GM13977 (cell line): ENCODE results near the gene GLUD1.
"Not testable (repeated sequence)": the region's sequence is repeated elsewhere in the genome, so short reads cannot be mapped to it uniquely, and the experiment has no call there.

ENCODE experiments used
- DNase-seq: peaks from one replicate; pipeline ENCODE4 v3.0.0; 2012; ENCODE audit warnings: low spot score
- in situ Hi-C: fragments of 300-500 bp; cut with MboI; formaldehyde crosslinking; loops from one replicate; pipeline ENCODE4 v1.12.0; 2022; ENCODE audit warnings: low sequenced_read_pairs, low pct_unique_long_range_greater_than_20kb, mixed read lengths, inconsistent platforms; ENCODE audit not compliant: unreplicated experiment
- TF ChIP-seq, protein P1 (sequence below): IDR thresholded peaks from 2 replicates; pipeline ENCODE4 v1.5.1; 2012; ENCODE audit warnings: mild to moderate bottlenecking, control low read depth; ENCODE audit not compliant: insufficient read depth; ENCODE audit errors: extremely low read depth, missing control alignments

GLUD1 gene

DNA sequence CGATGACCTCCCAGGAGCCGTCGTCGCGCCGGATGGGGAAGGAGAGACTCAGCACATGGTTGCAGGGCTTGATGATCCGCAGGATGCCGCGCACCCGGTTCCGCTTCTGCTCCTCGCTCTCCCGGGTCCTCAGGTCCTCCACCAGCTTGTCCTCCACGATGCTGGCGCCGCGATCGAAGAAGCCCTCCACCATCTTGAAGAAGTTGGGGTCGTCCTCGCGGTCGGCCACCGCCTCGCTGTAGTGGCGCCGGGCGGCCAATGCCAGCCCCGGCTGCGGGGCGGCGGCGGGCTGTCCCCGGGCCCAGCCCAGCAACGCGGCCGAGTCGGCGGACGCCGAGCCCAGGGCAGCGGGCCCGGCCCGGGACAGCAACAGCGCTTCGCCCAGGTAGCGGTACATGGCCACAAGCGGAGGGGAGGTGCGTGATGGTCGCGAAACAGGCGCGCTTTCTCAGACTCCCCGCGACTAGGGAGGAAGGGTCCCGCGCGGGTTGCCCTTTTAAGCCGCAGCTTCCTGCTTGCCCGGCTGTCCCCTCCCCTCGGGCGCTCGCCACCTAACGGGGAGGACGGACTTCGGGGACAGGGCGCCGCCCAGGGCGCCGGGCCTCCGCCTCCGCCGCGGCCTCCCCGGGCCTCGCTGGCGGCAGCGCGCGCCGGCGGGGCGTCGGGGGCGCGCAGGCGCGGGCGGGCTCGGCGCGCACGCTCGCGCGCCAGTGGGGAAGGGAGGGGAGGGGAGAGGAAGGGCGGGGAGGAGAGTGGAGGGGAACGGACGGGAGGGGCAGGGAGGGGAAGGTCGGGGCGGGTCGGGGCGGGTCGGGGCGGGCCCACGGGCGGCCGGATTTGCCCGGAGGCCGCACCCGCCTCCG is at the start of gene GLUD1, which contains the start of gene SHLD2:
TSS of gene GLUD1 (minus strand) at position 471 of the 863 bp plus-strand sequence. CDS start at position 397, 74 bp downstream.
TSS of gene SHLD2 (plus strand) at position 834 of the 863 bp plus-strand sequence. CDS start 56,149 bp downstream, outside the sequence.
- DNase-seq: peak; percentile 95
- in situ Hi-C loops: no loop called here
- TF ChIP-seq, protein P1, sequence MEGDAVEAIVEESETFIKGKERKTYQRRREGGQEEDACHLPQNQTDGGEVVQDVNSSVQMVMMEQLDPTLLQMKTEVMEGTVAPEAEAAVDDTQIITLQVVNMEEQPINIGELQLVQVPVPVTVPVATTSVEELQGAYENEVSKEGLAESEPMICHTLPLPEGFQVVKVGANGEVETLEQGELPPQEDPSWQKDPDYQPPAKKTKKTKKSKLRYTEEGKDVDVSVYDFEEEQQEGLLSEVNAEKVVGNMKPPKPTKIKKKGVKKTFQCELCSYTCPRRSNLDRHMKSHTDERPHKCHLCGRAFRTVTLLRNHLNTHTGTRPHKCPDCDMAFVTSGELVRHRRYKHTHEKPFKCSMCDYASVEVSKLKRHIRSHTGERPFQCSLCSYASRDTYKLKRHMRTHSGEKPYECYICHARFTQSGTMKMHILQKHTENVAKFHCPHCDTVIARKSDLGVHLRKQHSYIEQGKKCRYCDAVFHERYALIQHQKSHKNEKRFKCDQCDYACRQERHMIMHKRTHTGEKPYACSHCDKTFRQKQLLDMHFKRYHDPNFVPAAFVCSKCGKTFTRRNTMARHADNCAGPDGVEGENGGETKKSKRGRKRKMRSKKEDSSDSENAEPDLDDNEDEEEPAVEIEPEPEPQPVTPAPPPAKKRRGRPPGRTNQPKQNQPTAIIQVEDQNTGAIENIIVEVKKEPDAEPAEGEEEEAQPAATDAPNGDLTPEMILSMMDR: no peak

DNA sequence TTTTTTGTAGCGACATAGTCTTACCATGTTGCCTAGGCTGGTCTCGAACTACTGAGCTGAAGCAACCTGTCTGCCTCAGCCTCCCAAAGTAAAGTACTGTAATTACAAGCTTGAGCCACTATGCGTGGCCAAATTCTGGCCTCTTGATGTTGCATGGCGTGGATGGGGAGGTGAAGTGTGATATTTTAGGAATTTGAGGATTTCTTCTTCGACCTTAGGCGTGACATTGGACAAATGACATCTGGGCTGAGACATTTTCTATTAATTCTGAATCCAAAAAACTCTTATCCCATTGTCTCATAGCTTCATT is 48.4 kb upstream of the GLUD1 start:
- in situ Hi-C loops, DNase-seq: not testable (repeated sequence)

DNA sequence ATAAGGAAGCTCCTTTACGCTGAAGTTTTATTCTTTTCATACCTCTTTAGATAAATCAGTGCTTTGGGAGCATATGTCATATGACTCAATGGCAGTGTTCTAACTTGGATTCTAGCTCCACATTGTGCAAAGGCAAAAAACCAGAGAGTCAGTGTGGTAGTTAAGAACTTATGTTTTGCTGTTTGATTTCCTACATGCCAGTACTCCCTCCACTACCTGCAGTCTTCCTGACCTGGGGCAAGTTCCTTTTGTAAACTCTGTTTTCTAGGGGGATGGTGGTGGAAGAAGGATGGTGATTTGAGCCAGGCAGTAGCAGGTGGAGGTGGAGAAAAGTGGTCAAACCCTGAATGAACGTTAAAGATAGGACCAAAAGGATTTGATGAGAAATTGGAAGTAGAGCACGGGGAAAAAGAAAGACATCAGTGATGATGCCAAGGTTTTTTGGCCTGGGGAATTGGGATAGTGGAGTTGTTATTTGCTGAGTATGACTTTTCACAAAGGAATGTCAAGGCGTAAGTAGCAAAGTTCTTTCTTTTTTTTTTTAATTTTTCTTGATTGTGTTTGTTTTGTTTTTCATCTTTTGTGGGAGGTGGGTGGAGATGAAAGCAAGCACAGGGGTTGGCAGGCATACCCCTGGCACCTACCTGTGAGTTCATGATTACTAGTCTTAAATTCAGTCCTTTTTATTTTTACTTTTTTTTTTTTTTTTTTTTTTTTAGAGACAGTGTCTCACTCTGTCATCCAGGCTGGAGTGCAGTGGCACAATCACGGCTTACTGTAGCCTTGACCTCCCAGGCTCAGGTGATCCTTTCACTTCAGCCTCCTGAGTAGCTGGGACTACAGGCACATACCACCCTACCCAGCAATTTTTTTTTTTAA is 47.8 kb upstream of the GLUD1 start:
- DNase-seq, in situ Hi-C loops: not testable (repeated sequence)

- DNase-seq, in situ Hi-C loops: not testable (repeated sequence)
Measured at GRCh38 chr10:87137478-87137877, 42.8 kb upstream of the GLUD1 start.

GRCh38 chr10:87134440-87134839 is 39.8 kb upstream of the GLUD1 start:
- in situ Hi-C loops, DNase-seq: not testable (repeated sequence)

DNA sequence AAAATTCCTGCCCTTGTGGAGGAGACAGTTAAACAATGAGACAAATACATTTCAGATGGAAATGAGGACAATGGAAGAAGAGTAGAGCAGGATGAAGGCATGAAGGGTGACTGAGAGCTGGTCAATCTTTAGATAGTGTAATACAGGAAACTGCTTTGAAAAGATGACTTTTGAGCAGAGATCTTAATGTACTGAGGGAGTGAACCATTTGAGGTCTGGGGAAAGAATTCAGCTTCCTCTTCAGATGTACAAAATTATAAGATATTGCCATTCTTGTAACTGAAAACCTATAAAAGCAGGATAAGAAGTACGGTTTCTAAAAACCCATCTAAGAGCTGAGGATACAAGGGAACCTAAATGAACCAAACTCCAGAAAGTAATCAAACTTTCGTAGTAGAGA is 39.3 kb upstream of the GLUD1 start:
- DNase-seq, in situ Hi-C loops: not testable (repeated sequence)

DNA sequence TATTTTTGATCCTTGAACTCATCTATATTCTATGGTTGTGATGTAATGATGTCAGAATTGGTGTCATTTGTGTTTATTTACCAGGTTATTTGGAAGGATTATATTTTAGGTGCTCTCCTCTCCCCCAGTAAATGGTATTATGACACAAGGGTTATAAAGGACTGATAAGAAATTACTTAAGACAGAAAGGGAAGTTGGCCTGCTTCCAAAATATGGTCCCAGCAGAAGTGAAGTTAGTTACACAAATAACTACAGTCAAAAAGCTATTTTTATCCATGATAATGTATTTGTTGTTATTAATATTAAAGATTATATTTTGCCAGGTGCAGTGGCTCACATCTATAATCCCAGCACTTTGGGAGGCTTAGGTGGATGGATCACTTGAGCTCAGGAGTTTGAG is 37.5 kb upstream of the GLUD1 start:
- DNase-seq, in situ Hi-C loops: not testable (repeated sequence)

DNA sequence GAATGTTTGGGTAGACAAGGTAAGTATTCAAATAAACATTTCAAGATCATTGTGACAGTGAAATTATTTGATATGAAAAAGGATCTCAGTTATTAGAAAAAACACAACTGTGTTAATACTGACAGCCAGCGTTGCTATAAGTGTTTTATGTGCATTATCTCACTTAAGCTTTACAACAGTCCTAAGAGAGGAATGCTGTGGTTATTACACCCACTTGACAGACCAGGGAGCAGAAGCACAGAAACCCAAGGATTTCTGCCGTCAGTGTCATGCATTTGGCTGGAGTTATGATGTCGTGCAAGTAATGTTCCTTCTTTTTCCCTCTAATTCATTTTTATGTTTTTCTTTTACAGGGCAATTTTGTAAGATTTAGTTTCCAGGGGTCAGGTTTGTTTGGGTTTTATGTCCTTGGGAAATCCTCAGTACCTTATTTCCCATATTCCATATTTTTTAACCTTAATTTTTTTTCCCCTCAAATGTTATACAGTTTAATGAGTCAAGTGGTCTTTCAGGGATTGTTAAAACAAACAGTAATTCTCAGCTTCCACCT is 33.0 kb upstream of the GLUD1 start:
- in situ Hi-C loops, DNase-seq: not testable (repeated sequence)

GRCh38 chr10:87127048-87127447 is 32.4 kb upstream of the GLUD1 start:
- in situ Hi-C loops, DNase-seq: not testable (repeated sequence)

DNA sequence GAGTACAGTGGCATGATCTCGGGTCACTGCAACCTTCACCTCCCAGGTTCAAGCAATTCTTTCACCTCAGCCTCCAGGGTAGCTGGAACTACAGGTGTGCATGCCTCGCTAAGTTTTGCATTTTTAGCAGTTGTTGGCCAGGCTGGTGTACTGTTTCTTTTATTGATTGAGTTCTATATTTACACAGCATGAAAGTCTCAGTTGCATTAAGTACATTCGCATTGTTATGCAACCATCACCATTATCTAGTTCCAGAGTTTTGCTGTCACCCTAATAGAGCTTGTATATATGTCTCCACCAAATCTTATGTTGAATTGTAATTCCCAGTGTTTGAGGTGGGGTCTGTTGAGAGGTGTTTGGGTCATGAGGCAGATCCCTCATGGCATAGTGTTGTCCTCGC is 28.7 kb upstream of the GLUD1 start:
- DNase-seq, in situ Hi-C loops: not testable (repeated sequence)

DNA sequence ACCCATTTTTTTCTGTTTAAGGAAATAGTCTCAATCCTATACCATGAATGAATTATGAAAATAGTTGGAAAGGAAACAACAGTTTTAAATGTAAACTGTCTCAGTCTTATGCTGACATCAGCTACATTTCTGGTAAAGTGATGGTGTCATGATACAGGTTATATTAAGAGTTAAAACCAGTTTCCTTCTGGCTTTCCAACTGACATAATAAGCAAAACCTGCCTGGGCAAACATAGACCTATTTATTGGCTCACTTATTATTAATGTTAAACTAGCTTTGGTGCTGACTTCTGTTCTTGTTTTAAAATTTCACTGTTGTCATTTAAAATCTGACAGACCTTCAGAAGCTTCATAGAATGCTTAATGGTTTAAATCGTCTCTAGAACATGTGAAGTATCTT is 24.4 kb upstream of the GLUD1 start:
- in situ Hi-C loops, DNase-seq: not testable (repeated sequence)

DNA sequence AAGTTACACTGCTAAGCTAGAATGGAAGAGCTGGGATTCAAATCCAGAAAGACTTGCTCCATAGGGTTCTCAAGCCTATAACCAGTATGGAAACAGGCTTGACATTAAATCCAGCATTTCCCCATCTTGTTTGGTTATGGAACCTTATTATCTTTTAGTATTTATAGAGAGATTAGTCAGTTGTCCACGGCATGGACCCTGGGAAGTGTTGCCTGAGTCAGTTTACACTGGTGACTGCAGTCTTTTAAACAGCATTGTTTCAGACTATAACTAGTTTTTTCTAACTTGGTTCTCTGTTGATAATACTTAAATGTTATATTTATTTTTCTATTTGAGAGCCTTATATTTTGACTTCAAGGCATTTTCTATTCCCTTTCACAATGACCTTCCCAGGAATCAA is 23.5 kb upstream of the GLUD1 start:
- DNase-seq, in situ Hi-C loops: not testable (repeated sequence)
